Bladder microvascular endothelial cell (primary cell): ENCODE results near the gene INO80. TPM values are rescaled to one million over a fixed set of nuclear protein-coding genes. Genes with fewer than 3 reads are reported as not detected.

Source experiments
- total RNA-seq: library from RNA; depleted of rRNA; stranded (reverse); fragments of >200 nt; gene quantifications from 2 replicates; pipeline ENCODE4 v1.2.3, GENCODE V29; 2014

Gene INO80
- total RNA-seq: 12.6 and 26.7 TPM in 2 replicates

GRCh38 chr15:41116116-41116961 is at the start of gene INO80:
Gene INO80 (minus strand): TSS chr15:41116280. CDS start chr15:41096310, 19,970 bp downstream.

GRCh38 chr15:40952901-40953712 is 163.0 kb downstream of the INO80 start, which contains the start of gene CHAC1:
Gene CHAC1 (plus strand): TSS chr15:40953471. CDS start chr15:40953584, 113 bp downstream.

Other genes starting within 250 kb of the INO80 start
- not detected in 2 replicates for gene RHOV, start 242.0 kb downstream of the INO80 start, total RNA-seq
- gene VPS18, start 221.8 kb downstream of the INO80 start, total RNA-seq: 36.3 and 57.3 TPM in 2 replicates
- 47.4 and 116 TPM in 2 replicates for gene DLL4, start 186.9 kb downstream of the INO80 start, total RNA-seq
- 1.6 and 3.5 TPM in 2 replicates for gene CHAC1, start 162.8 kb downstream of the INO80 start, total RNA-seq
- not detected in 2 replicates for gene EXD1, start 114.5 kb upstream of the INO80 start, total RNA-seq
- 39.3 and 56.6 TPM in 2 replicates for gene CHP1, start 115.0 kb upstream of the INO80 start, total RNA-seq
- gene OIP5, start 216.3 kb upstream of the INO80 start, total RNA-seq: 4.4 and 5.3 TPM in 2 replicates
- gene NUSAP1, start 216.6 kb upstream of the INO80 start, total RNA-seq: 56.8 and 69.5 TPM in 2 replicates